Stimulated activated CD4-positive, alpha-beta T cell treated with anti-CD3 and anti-CD28 coated beads, Interleukin-1b, Interleukin-23, amount 100 ng/mL, for 1 hour (primary cell): ENCODE results near the gene INPP5A.
"Not testable (repeated sequence)": the region's sequence is repeated elsewhere in the genome, so short reads cannot be mapped to it uniquely, and the experiment has no call there.

Experiments used
- DNase-seq, 2 donors: peaks; one replicate each; pipeline ENCODE4 v3.0.0-alpha.2; 2020; ENCODE audit warnings: low read depth in 2 of 2

Gene INPP5A

DNA sequence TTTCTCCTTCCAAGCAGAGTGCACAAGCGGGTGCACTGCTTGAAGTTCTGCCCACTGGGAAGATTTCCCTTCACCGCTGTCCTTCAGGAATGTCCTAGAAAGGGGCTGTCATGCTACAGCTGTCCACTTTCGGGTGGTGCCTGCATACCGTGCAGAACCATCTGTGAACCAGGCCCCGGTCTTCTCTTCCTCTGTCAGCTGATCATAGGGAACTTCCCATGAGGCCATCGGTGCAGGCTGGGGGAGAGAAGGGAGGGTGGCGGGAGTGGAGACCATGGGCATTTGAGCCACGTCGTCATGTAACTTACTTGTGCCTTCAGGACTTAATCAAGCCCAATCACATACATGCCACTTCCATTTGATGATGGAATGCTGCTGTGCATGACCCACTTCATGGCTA, 136.7 kb downstream of the INPP5A start:
- no peak for DNase-seq

DNA sequence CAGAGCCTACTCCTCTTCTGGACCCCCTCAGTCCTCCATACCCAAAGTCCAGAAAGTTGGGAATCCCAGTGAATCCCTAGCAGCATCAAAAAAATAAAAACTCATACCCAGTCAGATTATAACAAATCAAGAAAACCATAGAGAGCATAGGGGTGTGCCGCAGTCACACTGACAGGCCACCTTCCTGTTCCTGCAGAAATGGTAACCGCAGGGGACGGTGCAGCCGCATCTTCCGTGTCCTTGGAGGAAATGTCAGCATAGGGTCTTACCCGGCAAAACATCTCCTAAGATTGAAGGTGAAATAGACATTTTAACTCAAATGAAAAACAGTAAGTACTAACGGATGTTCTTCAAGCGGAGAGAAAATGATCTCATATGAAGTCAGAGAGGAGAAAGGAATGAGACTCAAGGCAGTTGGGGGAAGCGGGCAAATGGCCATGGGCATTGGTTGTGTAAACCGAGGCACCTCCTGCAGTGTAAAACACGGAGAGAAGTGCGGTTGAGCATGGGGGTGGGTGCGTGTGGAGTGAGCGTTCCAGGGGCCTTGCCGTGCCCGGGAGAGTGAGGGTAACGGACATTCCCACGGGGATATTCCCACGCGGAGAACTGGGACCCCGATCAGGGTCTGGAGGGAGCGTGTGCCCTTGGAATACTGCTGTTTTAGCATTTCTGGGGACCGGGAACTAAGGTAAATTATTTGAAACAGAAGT, 137.6 kb downstream of the INPP5A start:
- no peak for DNase-seq

DNA sequence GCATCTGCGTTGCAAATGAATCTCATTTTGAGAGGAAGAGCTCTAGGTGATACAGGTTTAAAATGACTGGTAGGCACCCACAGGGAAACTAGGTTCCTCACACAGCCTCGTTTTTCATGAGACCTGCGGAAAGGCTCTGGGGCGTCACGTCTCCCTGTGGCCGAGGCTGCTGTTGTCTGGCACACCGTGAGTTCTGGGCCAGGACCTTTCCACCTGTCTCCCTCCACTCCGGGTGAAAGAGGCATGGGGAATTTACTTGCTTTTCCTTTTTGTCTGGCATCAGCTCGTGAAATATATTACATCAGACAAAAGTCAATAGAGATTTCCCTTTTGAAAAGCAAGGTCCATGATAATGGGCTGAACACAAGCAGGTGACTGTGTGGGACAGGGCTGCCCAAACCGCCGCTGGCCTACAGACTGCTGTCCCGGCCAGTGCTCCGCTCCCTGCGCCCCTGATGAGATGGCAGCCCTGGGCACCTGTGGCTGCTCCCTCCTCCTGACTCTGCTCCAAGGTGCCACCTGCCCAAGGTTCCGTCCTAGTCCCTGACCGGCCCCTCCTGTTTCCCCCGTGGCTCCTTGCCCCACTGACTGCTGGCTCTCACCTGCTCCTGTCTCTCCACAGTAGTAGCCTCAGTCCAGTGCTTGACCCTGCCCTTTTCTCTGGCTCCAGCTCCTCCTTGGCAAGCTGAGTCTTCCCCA, 138.8 kb downstream of the INPP5A start:
- no peak for DNase-seq

DNA sequence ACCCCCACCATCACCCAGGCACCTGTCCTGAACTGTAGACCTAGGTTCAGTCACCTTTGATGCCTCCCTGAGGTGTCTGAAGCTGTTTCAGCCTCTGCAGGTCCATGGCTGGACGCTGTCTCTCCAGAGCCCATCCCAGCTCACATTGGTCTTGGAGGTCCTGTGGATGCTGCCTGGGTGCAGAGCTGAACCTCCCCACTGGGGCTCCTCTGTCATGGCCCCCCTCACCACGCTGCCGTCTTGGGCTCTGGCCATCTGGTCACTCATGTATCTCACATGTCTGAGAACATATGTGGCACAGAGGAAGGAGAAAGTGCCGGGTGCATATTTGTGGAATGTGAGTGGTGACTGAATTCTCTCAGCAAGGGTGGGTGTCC, 139.5 kb downstream of the INPP5A start:
- no peak for DNase-seq

DNA sequence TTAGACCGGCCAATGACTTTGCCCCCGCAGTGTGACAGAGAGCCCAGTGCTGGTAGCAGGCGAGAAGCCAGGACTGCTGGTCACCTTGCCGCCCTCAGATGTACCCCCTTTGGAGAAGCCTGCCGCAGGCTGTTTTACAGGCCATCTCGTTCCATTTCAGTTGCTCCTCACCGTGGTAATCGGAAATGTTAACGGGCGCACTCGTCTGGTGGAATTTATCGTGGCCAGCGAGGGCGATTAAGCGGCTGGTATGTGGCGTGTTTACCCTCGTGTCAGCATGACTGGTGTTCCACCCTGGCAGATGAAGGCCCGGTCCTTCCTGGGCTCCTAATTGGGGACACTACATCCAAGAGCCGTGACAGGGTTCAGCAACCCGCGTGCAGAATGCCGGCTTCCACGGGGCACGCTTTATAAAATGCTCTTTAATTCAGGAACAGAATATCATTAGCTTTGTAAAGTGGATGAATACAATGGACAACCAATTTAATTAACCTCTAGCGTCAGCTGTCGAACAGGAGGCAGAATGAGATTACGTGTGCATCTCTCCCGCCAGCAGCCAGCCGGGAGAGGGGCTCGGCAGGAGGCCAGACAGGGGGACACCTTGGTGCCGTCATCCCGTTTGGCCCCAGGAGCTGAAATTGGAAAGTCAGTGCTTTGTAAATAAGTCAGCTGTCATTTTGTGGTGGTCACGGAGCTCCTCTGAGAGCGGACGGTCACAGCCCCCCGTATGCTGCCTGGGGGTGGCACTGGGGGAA, 140.1 kb downstream of the INPP5A start:
- DNase-seq = no peak

DNA sequence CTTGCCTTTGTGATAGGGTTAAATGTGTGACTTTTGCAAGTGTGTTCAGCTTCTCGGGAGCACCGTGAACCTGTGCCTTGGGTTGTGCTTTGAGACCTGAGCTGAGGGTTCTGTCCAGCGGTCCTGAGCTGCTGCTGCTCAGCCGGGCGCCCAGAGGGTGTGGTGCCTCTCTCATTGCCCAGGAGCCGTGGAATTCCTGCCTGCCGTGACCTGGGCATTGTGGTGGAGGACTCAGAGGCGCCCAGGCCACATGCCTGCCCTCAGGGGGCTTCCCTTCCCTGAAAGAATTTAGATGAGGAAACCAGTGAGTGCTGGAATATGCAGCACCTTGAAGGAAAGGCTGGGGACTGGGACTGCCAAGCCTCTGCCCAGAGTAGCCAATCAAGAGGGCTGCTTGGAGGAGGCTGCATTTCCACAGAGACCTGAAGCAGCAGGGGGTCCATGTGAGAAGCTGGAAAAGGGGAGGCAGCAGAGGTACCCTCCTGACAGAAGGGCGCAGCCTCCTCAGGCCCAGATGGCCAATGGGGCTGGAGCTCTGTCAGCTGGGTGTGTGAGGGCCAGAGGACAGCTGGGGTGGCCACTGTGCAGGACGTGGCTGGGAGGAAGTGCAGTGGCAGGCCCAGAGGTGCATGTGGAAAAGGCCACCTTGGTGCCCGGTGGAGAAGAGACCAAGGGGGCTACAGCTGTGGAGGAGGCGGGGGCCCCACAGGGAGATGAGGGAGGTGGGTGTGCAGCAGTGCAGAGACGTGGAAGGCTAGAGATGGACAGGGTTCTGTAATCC, 141.0 kb downstream of the INPP5A start:
- no peak for DNase-seq

DNA sequence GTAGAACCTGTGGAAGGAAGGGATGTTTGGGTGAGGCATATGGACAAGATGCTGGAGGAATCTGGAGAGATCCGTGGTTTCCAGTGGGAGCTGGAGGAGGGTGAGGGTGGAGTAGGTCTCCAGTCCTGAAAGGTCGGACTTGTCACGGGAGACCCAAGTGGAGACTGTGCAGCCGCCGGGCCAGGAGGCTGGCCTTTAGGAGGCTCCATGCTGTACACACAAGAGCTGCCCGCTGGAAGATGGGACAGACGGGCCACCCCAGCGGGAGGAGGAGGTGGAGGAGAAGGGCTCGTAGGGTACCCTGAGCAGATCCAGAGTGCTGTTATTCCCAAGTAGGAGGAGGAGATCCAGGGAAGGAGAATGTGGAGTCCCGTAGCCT, 141.6 kb downstream of the INPP5A start:
- DNase-seq = no peak

DNA sequence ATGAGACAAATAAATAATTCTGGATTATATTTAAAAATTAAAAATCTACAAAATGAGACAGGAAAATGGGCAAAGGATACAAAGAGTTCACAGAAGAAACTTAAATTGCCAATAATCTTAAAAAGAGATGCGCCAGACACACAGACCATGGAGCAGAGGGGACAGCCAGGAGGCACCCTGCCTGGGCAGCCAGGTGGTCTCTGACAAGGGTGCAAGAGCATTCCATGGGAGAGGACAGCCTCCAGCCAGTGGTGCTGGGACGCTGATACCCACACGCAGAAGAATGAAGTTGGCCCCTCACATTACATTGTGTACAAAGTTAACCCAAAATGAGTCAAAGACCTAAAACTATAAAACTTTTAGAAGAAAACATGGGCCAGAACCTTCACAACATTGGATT, 142.1 kb downstream of the INPP5A start:
- no peak for DNase-seq

DNA sequence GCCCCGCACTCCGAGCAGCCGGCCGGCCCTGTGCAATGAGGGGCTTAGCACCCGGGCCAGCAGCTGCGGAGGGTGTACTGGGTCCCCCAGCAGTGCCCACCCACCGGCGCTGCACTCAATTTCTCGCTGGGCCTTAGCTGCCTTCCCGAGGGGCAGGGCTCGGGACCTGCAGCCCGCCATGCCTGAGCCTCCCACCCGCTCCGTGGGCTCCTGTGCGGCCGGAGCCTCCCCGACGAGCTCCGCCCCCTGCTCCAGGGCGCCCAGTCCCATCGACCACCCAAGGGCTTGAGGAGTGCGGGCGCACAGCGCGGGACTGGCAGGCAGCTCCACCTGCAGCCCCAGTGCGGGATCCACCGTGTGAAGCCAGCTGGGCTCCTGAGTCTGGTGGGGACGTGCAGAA, 143.2 kb downstream of the INPP5A start:
- DNase-seq = not testable (repeated sequence)

DNA sequence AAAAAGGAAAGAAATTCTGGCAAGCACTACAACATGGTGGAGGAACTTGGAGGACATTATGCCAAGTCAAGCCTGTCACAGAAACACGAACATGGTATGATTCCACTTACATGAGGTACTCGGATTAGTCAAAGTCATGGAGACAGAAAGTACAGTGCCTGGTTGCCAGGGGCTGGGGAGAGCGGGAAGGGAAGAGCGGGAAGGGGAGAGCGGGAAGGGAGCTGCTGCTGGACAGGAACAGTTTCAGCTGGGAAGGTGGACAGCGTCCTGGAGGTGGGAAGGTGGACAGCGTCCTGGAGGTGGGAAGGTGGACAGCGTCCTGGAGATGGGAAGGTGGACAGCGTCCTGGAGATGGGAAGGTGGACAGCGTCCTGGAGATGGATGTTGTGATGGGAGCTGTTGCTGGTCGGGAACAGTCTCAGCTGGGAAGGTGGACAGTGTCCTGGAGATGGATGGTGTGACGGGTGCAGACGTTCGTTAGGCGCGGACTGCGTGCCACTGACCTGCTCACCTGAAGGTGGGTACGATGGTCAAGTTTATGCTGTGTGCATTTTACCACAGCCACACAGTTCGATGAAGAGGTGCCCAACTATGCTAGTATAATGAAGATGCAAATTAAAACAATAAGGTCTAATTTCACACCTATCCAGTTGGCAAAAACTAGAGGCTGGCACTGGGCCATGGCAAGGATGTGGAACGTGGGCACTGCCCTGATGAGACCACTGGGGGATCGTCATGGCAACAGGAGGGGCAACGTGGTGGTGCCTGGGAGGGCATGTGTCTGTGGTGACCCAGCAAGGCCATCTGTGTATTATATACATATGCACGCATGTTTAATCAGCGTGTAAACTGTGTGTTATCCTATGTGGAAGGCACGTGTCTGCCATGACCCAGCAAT, 144.5 kb downstream of the INPP5A start:
- DNase-seq = no peak

DNA sequence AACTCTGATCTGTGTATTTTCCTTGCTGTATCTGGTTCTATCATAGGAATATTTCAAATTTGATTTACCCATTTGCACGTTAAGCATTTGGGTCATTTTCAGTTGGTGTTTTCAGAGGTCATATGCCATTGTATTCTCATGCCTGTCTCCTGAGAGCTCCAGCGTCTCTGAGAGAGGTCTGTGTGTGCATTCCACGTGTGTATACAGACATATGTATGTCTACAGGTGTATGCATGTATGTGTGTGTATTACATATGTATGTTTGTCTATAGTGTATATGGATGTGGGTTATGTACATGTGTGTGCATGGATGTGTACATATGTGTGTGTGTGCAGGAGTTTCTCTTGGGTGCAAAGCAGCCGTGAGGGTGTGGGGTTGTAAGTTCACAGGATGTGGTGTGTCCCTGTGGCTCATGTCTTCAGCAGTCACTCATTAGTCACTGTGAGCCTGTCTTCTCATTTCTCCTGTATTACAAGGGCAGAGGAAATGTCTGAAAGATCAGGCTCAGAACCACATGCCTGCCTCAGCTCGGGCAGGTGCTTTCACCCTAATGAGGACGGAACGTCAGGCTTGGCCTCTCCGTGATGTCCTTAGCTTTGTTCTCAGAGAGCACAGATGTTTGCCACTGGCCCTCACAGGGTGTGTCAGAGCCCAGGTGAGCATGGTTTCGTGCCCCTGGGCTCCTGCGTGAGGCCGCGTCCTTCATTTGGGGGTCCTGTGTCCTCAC, 146.7 kb downstream of the INPP5A start:
- DNase-seq = no peak

DNA sequence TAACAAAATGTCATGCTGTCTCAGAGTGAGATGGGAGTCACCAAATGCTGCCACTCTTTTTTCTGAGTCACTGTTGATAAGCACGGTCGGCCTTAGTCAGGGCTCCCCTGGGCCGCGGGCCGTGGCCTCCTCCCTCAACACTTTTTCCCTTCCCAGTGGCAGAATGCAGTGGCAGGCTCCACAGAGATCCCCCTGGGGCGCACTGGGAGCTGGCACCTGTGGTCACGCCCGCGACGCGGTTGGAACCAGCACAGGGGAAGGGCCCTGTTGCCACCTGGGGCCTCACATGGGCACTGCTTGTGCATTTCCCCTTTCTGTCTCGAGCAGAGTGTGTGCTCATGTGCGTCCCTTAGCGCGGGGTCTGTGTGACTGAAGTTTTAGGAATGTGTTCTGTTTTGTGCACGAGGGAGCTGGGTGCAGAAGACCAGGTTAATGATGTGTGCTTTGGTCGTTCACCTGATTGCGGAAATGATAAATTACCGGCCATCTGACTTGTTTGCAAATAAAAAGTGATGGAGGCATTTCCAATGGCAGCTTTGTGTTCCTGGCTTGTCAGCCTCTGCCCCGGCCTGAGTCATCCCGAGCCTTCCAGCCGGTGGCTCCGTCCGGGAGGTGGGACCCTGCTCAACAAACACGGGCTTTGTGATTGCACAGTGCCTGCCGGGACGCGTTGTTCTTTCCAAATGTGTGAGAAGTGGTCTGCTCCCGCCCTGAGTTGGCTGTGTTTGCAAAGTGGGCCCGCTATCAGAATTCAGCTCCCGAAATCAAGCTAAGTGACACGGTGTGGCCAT, 147.7 kb downstream of the INPP5A start:
- DNase-seq = no peak

DNA sequence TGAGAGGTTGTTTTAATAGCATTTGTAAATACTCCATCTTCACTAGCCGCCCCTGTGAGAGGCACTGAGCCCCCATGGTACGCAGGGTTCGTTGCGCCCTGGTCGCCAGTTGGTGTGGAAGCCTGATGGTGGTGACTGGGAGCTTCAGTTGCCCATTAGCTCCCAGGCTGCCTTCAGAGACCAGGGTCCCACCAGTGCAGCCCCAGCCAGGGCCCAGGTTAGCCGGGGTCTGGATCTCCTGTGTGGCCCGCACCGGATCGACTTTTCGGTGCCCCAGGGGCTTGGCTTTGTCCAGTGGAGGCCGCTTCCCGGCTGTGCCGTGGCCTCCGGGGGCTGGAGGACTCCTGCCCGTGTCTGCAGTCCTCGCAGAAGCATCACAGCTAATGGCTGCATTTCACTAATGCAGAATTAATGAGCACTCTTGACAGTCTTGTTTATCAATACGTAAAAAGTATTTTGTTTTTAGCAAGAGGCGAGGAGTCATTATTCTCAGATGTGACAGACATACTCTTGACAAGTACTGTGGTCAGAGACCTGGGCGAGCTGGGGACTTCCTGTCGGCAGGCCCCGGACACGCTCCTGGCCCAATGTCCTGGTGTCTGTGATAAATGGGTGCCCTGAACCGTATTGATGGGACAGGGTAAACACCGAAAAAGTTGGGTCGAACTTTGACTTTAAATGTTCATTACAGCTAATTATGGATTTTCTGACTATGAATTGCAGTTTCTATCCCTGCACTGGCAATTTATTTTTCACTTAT, 148.5 kb downstream of the INPP5A start:
- DNase-seq = no peak

DNA sequence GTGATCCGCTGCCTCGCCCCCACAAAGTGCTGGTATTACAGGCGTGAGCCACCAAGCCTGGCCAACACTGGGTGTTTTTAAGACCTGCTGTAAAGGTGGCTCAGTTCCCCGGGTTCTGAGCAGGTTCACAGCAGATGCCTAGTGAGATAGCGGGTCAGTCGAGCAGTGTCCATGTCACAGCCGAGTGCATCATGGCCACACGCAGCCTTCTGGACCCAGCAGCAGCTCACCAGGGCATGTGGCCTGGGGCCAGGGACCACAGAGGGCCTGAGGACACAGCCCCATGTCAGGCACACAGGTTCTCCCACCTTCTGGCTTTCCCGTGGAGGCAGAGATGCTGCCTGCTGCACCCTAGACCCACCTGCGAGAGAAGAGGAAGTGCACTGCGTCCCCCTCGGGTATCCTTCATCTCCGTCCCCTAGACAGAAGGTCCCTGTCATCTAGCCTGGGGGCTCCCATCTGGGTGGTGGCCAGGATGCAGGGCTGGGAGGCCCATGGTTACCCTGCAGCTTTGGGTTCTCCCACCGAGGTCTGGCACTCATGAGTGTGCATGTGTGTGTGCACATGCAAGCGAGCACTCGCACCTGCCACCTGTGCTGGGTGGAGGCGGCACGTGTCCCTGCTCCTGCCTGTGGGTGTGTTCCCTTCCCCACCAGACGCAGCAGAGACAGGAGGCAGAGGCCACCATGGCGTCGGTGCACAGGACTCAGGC, 149.8 kb downstream of the INPP5A start:
- DNase-seq = no peak

DNA sequence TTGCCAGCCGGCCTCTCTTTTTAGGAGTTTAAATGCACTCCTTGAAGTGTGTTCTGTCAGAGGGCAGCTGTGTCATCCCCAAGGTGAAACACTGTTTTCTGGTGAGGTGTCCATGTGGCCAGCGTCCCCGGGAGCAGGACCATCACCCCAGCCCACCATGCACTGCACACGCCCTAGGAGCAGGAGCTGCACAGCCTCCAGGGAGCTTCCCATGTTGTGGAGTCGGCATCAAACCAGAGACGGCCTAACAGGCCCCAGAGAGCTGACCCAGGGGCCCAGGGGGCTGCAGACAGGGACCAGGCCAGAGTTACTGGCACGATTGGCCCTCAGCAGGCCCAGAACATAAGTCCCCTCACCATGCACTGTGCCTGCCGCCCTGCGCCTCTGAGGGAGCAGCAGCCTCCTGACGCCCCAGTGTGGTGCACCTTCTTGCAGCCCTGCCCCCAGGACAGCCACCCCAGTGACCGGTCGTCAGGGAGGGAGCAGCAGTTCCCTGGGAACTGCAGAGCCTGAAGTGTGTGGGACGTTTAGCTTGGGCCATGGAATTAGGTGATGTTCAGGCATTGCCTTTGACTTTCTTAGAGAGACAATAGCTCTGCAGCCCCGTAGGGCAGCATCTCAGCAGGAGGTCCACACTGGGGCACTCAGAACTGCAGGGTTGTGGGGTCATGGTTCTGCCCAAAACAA, 150.4 kb downstream of the INPP5A start:
- no peak for DNase-seq

DNA sequence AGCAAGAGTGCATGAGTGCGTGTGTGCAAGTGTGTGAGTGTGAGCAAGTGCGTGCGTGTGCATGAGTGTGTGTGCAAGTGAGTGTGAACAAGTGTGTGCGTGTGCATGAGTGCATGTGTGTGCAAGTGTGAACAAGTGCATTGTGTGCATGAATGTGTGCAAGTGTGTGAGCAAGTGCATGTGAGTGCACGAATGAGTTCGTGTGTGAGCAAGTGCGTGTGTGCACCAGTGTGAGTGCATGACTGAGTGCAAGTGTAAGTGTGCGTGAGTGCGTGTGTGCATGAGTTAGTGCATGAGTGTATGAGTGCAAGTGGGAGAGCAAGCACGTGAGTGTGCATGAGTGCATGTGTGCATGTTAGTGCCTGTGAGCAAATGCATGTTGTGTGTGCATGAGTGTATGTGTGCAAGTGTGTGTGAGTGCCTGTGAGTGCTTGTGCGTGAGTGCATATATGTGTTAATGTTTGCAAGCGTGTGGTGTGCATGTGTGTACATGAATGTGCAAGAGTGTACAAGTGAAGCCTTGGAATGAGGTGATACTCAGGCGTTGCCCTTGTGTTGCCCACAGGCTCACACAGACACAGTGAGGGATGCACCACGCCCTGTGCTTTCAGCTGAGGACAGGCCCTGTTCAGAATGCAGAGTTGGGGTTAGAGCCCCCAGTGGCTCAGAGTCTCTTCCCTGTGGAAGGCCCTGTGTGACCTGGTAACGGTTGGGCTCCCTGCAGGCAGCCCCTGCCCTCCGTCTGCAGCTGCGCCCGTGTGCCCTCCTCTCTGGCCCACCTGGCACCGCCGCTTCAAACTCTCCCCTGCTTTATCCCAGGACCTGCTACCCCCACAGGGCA, 151.2 kb downstream of the INPP5A start:
- no peak for DNase-seq
